GM12878 (cell line): ENCODE results near the gene PHACTR1. TPM values are rescaled to one million over a fixed set of nuclear protein-coding genes. Genes with fewer than 3 reads are reported as not detected.

Source experiments
- ATAC-seq: fragments of 200-7000 bp; cut with Tn5 transposase; 3 replicates; pipeline ENCODE4 v1.9.1; 2020; ENCODE audit warnings: mild to moderate bottlenecking, moderate library complexity
- BruUV-seq: library from RNA; stranded (reverse); fragments of 400-500 nt; replicated peaks from 2 replicates; lab custom pipeline; 2021; lab: Mats Ljungman, UMichigan
- CTCF ChIA-PET: fragments of 300-600 bp; sonication (Branson Sonifier 250); formaldehyde crosslinking; extraction: SDS; loops from one replicate; lab custom pipeline; 2021; ENCODE audit warnings: inconsistent platforms; lab: Yijun Ruan, JAX
- POLR2A ChIA-PET: fragments of 350-600 bp; formaldehyde crosslinking; extraction: SDS; loops from one replicate; lab custom pipeline; 2021; ENCODE audit warnings: inconsistent platforms; lab: Charles Lee
- RAD21 ChIA-PET: fragments of 300-600 bp; sonication (Branson Sonifier 250); formaldehyde crosslinking; loops from one replicate; lab custom pipeline; 2023; ENCODE audit warnings: antibody characterized with exemption; ENCODE audit not compliant: unreplicated experiment; lab: Charles Lee
- SMC1A ChIA-PET: fragments of 300-600 bp; sonication (Branson Sonifier 250); formaldehyde crosslinking; loops from one replicate; lab custom pipeline; 2023; ENCODE audit not compliant: unreplicated experiment, uncharacterized antibody; lab: Charles Lee
- DNase-seq: peaks from one replicate; pipeline ENCODE4 v3.0.0-alpha.2; 2011; ENCODE audit warnings: low read depth, low spot score
- FAIRE-seq: peaks from 3 replicates; lab custom pipeline; 2011; peaks lifted over from hg19 to GRCh38; lab: Jason Lieb, UNC
- H2AFZ ChIP-seq: 2 replicates; pipeline ENCODE4 v1.6.0; 2011; ENCODE audit warnings: low read depth, low read length, control low read depth; ENCODE audit not compliant: control insufficient read depth
- H3K27ac ChIP-seq: 2 replicates; pipeline ENCODE4 v1.5.1; 2011; ENCODE audit warnings: control low read depth; ENCODE audit not compliant: control insufficient read depth, insufficient read depth
- H3K27me3 ChIP-seq, 2 experiments: replicated peaks in 1 of 2; 2 replicates each; pipeline versions ENCODE4 v1.6.0 to v1.6.1; 2011; ENCODE audit warnings: low read length in 1 of 2; ENCODE audit not compliant: control insufficient read depth in 2 of 2, insufficient read depth in 2 of 2
- H3K36me3 ChIP-seq, 2 experiments: 2 replicates each; pipeline ENCODE4 v1.5.1; 2011; ENCODE audit warnings: low read length in 1 of 2; ENCODE audit not compliant: control insufficient read depth in 2 of 2, insufficient read depth in 2 of 2
- H3K4me1 ChIP-seq: 2 replicates; pipeline ENCODE4 v1.6.1; 2011; ENCODE audit warnings: mild to moderate bottlenecking, low read length, moderate library complexity, mixed read lengths; ENCODE audit not compliant: control insufficient read depth, insufficient read depth
- H3K4me2 ChIP-seq: 2 replicates; pipeline ENCODE4 v1.6.0; 2011; ENCODE audit warnings: control low read depth; ENCODE audit not compliant: control insufficient read depth, insufficient read depth
- H3K4me3 ChIP-seq: fragments of 200-600 bp; sonication (generic); 2 replicates; pipeline ENCODE4 v1.5.1; 2016
- H3K79me2 ChIP-seq: 2 replicates; pipeline ENCODE4 v1.6.0; 2011; ENCODE audit warnings: low read length; ENCODE audit not compliant: control insufficient read depth, insufficient read depth
- H3K9ac ChIP-seq: 2 replicates; pipeline ENCODE4 v1.8.0; 2011; ENCODE audit warnings: low read length, control low read depth, mixed read lengths; ENCODE audit not compliant: control insufficient read depth, insufficient read depth
- H3K9me3 ChIP-seq: replicated peaks from 3 replicates; pipeline ENCODE4 v1.5.1; 2011; ENCODE audit warnings: mild to moderate bottlenecking, low read length; ENCODE audit not compliant: control insufficient read depth, insufficient read depth
- H4K20me1 ChIP-seq: 2 replicates; pipeline ENCODE4 v1.6.0; 2011; ENCODE audit not compliant: control insufficient read depth, insufficient read depth
- ASH2L ChIP-seq: fragments of 300-600, 200-600 bp; sonication (generic); IDR thresholded peaks from 2 replicates; pipeline ENCODE4 v1.6.1; 2017; ENCODE audit warnings: low read depth, mild to moderate bottlenecking, borderline replicate concordance
- FOS ChIP-seq: IDR thresholded peaks from 3 replicates; pipeline ENCODE4 v1.6.1; 2011; ENCODE audit warnings: borderline replicate concordance; ENCODE audit not compliant: insufficient read length; ENCODE audit errors: extremely low read depth
- FOXK2 ChIP-seq: fragments of 450-650 bp; IDR thresholded peaks from 2 replicates; pipeline ENCODE4 v1.6.1; 2017; ENCODE audit warnings: mild to moderate bottlenecking, moderate library complexity
- MAX ChIP-seq: IDR thresholded peaks from 2 replicates; pipeline ENCODE4 v1.6.1; 2012; ENCODE audit warnings: low read depth, low read length, improper control_type of control experiment
- NFXL1 ChIP-seq: fragments of 450-650 bp; IDR thresholded peaks from 2 replicates; pipeline ENCODE4 v1.6.1; 2017; ENCODE audit warnings: antibody characterized with exemption, mild to moderate bottlenecking, borderline replicate concordance
- NFYB ChIP-seq: IDR thresholded peaks from 2 replicates; pipeline ENCODE4 v1.6.1; 2011; ENCODE audit warnings: low read depth, mild to moderate bottlenecking, low read length, improper control_type of control experiment, moderate library complexity; ENCODE audit not compliant: insufficient read depth
- NR2F1 ChIP-seq: fragments of 450-650 bp; conservative IDR thresholded peaks from 2 replicates; pipeline ENCODE4 v1.6.1; 2017; ENCODE audit warnings: mild to moderate bottlenecking
- PKNOX1 ChIP-seq: fragments of 450-650 bp; IDR thresholded peaks from 2 replicates; pipeline ENCODE4 v1.6.1; 2016; ENCODE audit warnings: mild to moderate bottlenecking
- USF1 ChIP-seq: IDR thresholded peaks from 2 replicates; pipeline ENCODE4 v1.6.1; 2011; ENCODE audit warnings: borderline replicate concordance, low read depth, mild to moderate bottlenecking, moderate library complexity, mixed read lengths, low read length; ENCODE audit not compliant: insufficient read depth; ENCODE audit errors: extremely low read length
- ZNF274 ChIP-seq: IDR thresholded peaks from one replicate; pipeline ENCODE4 v1.8.0; 2011; ENCODE audit not compliant: insufficient read length, insufficient read depth
- WGBS: methylation state at CpG from one replicate; pipeline ENCODE4 v1.1.6; 2016; ENCODE audit warnings: low lambda C conversion rate; ENCODE audit not compliant: insufficient replicate concordance, insufficient coverage; ENCODE audit errors: missing lambda C conversion rate; 5-methylcytosine and 5-hydroxymethylcytosine counted together
- in situ Hi-C: fragments of 300-500 bp; cut with MboI; formaldehyde crosslinking; loops from 9 replicates; pipeline ENCODE4 v1.14.3; 2018; ENCODE audit warnings: mixed read lengths
- intact Hi-C: fragments of 100-400 bp; cut with micrococcal nuclease; formaldehyde crosslinking; loops from one replicate; pipeline ENCODE4 v1.14.2; 2022; ENCODE audit not compliant: unreplicated experiment
- polyA plus RNA-seq, 11 experiments: library from polyadenylated mRNA; depleted of rRNA in 4 of 11; unstranded in 6 of 11; stranded (reverse) in 5 of 11; fragments of >200 nt; fragmentation: Nextera tagmentation in 4 of 11; fragmentation: Illumina TruSeq in 1 of 11; extraction: Ambion mirVana in 4 of 11; extraction: Trizol in 1 of 11; gene quantifications; 1 replicate in 1 of 11; 2 replicates in 10 of 11; pipeline versions ENCODE4 v1.2.1 to v1.2.3, GENCODE V29; 2011 to 2016; ENCODE audit warnings: inconsistent platforms in 2 of 11, missing spikeins in 2 of 11, low read depth in 1 of 11
- total RNA-seq, 4 experiments: library from RNA; depleted of rRNA in 3 of 4; stranded (reverse); fragments of >200 nt in 3 of 4; fragmentation: Illumina TruSeq in 1 of 4; extraction: Trizol in 1 of 4; gene quantifications; 2 replicates each; pipeline versions ENCODE4 v1.2.1 to v1.2.3, GENCODE V29; 2013 to 2021

Gene PHACTR1
- total and polyA plus RNA-seq, 10 of the 15 experiments (the other 5 are each of a cell fraction or from before 2014, with no cell fraction given): 34.2 to 94.6 (median 62.3) TPM

- RAD21 ChIA-PET: no interaction called here
- CTCF ChIA-PET: no interaction called here
- POLR2A ChIA-PET: no interaction called here
These were observed 292.9 kb downstream of the PHACTR1 start for GRCh38 chr6:13009461-13009860.

More at GRCh38 chr6:13009461-13009860, 292.9 kb downstream of the PHACTR1 start:
- Histone ChIP-seq H3K36me3 (no peaks in the 10 kb centered on the region), H3K4me3 (no peak overlapping the region), H3K27ac (no peak overlapping the region), H3K79me2 (no peaks in the 10 kb centered on the region), H3K9ac (no peak overlapping the region), H3K4me1 (no peaks in the 10 kb centered on the region), H3K4me2 (no peak overlapping the region), H2AFZ (no peak overlapping the region), H4K20me1 (no peaks in the 10 kb centered on the region), H3K9me3 (no peaks in the 10 kb centered on the region), H3K27me3 (peaks cover 5% of the 10 kb centered on the region in 2 experiments; a peak in 3 of 4 replicates)
- no TSS peak for BruUV-seq
- TF ChIP-seq NR2F1 (no peak), ZNF274 (no peak), MAX (no peak), FOXK2 (no peak), NFXL1 (no peak), NFYB (no peak), USF1 (no peak), ASH2L (no peak), FOS (no peak), PKNOX1 (no peak)
- in situ Hi-C loops: no loop called here
- DNase-seq (no peak), FAIRE-seq (no peak), ATAC-seq (no peak)
- WGBS: 3% methylated on average over 1 of the region's 2 CpGs
- SMC1A ChIA-PET: interaction anchor here (0.9 kb wide), 1 partner anchor 36 kb away, joined by 3 read pairs; no protein-coding TSS in a partner anchor
- intact Hi-C loops: no loop called here
